ENCODE data around the gene NSFL1C. TPM values are rescaled to one million over a fixed set of nuclear protein-coding genes. Genes with fewer than 3 reads are reported as not detected.

NSFL1C gene
- total and polyA plus RNA-seq, 3 donors from 2014 or later: 61.8 to 107 (median 63.9) TPM

GRCh38 chr20:1457992-1458391 is 8.7 kb downstream of the NSFL1C start:
- Histone ChIP-seq H3K27me3 (no peaks in the 10 kb centered on the region), H3K9me3 (no peaks in the 10 kb centered on the region), H3K4me3 (no peak overlapping the region), H3K4me1 (no peaks in the 10 kb centered on the region), H3K36me3 (ENCODE audit: low read depth, missing control alignments) (no peaks in the 10 kb centered on the region), H3K27ac (no peak overlapping the region)
- no peak for DNase-seq
- 93 to 97% methylated on average over 2 of the region's 2 CpGs for WGBS, 2 donors
- intact Hi-C loops (cut with DNase I; ENCODE audit: low total_unique reads): no loop called here
- no peak for TF ChIP-seq CTCF (IDR thresholded peaks at IDR 0.05)
- no peak for TF ChIP-seq POLR2A (IDR thresholded peaks at IDR 0.05)

- Histone ChIP-seq H3K9me3 (no peaks in the 10 kb centered on the region), H3K36me3 (ENCODE audit: low read depth, missing control alignments) (peaks cover 3% of the 10 kb centered on the region), H3K4me3 (no peak overlapping the region), H3K4me1 (no peaks in the 10 kb centered on the region), H3K27ac (no peak overlapping the region), H3K27me3 (no peaks in the 10 kb centered on the region)
- WGBS, 2 donors: 66 to 73% methylated on average over 5 of the region's 5 CpGs
- TF ChIP-seq POLR2A (IDR thresholded peaks at IDR 0.05): no peak
- no peak for TF ChIP-seq CTCF (IDR thresholded peaks at IDR 0.05)
- intact Hi-C loops (cut with DNase I; ENCODE audit: low total_unique reads): no loop called here
- DNase-seq: no peak
Measured at GRCh38 chr20:1456300-1456699, 10.3 kb downstream of the NSFL1C start.

- no peak for DNase-seq
Measured at GRCh38 chr20:1450926-1451491, 15.6 kb downstream of the NSFL1C start.

GRCh38 chr20:1449370-1449769 is 17.3 kb downstream of the NSFL1C start:
- H3K36me3 ChIP-seq (ENCODE audit: low read depth, missing control alignments): peaks cover 3% of the 10 kb centered on the region

More at GRCh38 chr20:1450926-1451491, 15.6 kb downstream of the NSFL1C start:
- Histone ChIP-seq H3K9me3 (no peaks in the 10 kb centered on the region), H3K4me3 (no peak overlapping the region), H3K4me1 (no peaks in the 10 kb centered on the region), H3K36me3 (ENCODE audit: low read depth, missing control alignments) (peaks cover 3% of the 10 kb centered on the region), H3K27ac (no peak overlapping the region), H3K27me3 (no peaks in the 10 kb centered on the region)
- TF ChIP-seq POLR2A (IDR thresholded peaks at IDR 0.05): no peak
- no peak for TF ChIP-seq CTCF (IDR thresholded peaks at IDR 0.05)
- intact Hi-C loops (cut with DNase I; ENCODE audit: low total_unique reads): no loop called here

More at GRCh38 chr20:1449370-1449769, 17.3 kb downstream of the NSFL1C start:
- H3K4me1 ChIP-seq: no peaks in the 10 kb centered on the region
- DNase-seq: no peak
- no peak for TF ChIP-seq CTCF (IDR thresholded peaks at IDR 0.05)
- TF ChIP-seq POLR2A (IDR thresholded peaks at IDR 0.05): no peak
- intact Hi-C loops (cut with DNase I; ENCODE audit: low total_unique reads): no loop called here
- WGBS, 2 donors: 90 to 95% methylated on average over 6 of the region's 6 CpGs
- H3K27me3 ChIP-seq: no peaks in the 10 kb centered on the region
- no peaks in the 10 kb centered on the region for H3K9me3 ChIP-seq
- no peak overlapping the region for H3K4me3 ChIP-seq
- H3K27ac ChIP-seq: no peak overlapping the region
